OCI-LY3 (cell line): ENCODE measurements around the gene CD72.
"Not testable (repeated sequence)": the region's sequence is repeated elsewhere in the genome, so short reads cannot be mapped to it uniquely, and the experiment has no call there.

Source experiments
- H2AFZ ChIP-seq: fragments of 200-600, 300-600 bp; shearing (Covaris generic); 2 replicates; pipeline ENCODE4 v1.6.0; 2014; ENCODE audit warnings: antibody characterized with exemption, low read depth, low read length
- H3K27ac ChIP-seq: fragments of 200-600, 300-600 bp; sonication (generic); 2 replicates; pipeline ENCODE4 v1.5.1; 2014; ENCODE audit warnings: mild to moderate bottlenecking, low read length, moderate library complexity, mixed read lengths
- H3K27me3 ChIP-seq: fragments of 200-600, 300-600 bp; sonication (generic); 2 replicates; pipeline ENCODE4 v1.6.1; 2014; ENCODE audit warnings: low read depth, low read length, mixed read lengths
- H3K36me3 ChIP-seq: fragments of 200-600, 300-600 bp; sonication (generic); replicated peaks from 2 replicates; pipeline ENCODE3; 2014; ENCODE audit warnings: low read depth, low read length, mixed read lengths
- H3K4me1 ChIP-seq: fragments of 300-600, 200-600 bp; sonication (generic); 2 replicates; pipeline ENCODE4 v1.6.1; 2014; ENCODE audit warnings: low read length, mixed read lengths
- H3K4me2 ChIP-seq: fragments of 200-600, 300-600 bp; sonication (generic); 2 replicates; pipeline ENCODE4 v1.6.1; 2014; ENCODE audit warnings: low read length, mixed read lengths
- H3K4me3 ChIP-seq: fragments of 300-600, 200-600 bp; sonication (generic); 2 replicates; pipeline ENCODE4 v1.5.1; 2014; ENCODE audit warnings: antibody characterized with exemption, mild to moderate bottlenecking, low read length, moderate library complexity
- H3K79me2 ChIP-seq: fragments of 300-600, 200-600 bp; shearing (Covaris generic); 2 replicates; pipeline ENCODE4 v1.6.1; 2014; ENCODE audit warnings: mild to moderate bottlenecking, low read length, mixed read lengths
- H3K9ac ChIP-seq: fragments of 300-600, 200-600 bp; shearing (Covaris generic); 2 replicates; pipeline ENCODE4 v1.6.0; 2014; ENCODE audit warnings: mild to moderate bottlenecking, low read length, moderate library complexity
- H3K9me3 ChIP-seq: fragments of 200-600, 300-600 bp; shearing (Covaris generic); 2 replicates; pipeline ENCODE4 v1.6.1; 2014; ENCODE audit warnings: low read length, mixed read lengths; ENCODE audit not compliant: insufficient read depth
- H4K20me1 ChIP-seq: fragments of 200-600, 300-600 bp; sonication (generic); 2 replicates; pipeline ENCODE4 v1.6.1; 2016; ENCODE audit warnings: low read length, mixed read lengths; ENCODE audit not compliant: insufficient read depth
- CTCF ChIP-seq: fragments of 200-600, 300-600 bp; sonication (generic); IDR thresholded peaks from 2 replicates; pipeline ENCODE4 v1.5.1; 2014; ENCODE audit warnings: antibody characterized with exemption, low read length, low read depth
- EZH2phosphoT487 ChIP-seq: fragments of 200-600 bp; shearing (Covaris generic); IDR thresholded peaks from 2 replicates; pipeline ENCODE4 v1.6.1; 2018; ENCODE audit warnings: antibody characterized with exemption, mixed run types, low read depth

Gene CD72

GRCh38 chr9:35603986-35604577, 14.1 kb downstream of the CD72 start:
- peak overlapping the region; percentile 86 for H3K4me2 ChIP-seq
- no peaks in the 10 kb centered on the region for H4K20me1 ChIP-seq
- peak overlapping the region; percentile 69 for H3K9ac ChIP-seq
- H3K27ac ChIP-seq = peak overlapping the region; percentile 64
- H3K9me3 ChIP-seq = no peaks in the 10 kb centered on the region
- peaks cover 5% of the 10 kb centered on the region; the same call in 1 of the 2 replicates for H3K79me2 ChIP-seq
- peak overlapping the region; percentile 88 for H3K4me3 ChIP-seq
- H3K4me1 ChIP-seq = peaks cover 24% of the 10 kb centered on the region
- TF ChIP-seq CTCF = peak; percentile 88
- TF ChIP-seq EZH2phosphoT487 = no peak
- H2AFZ ChIP-seq = peak overlapping the region; percentile 83; the same call in 1 of the 2 replicates
- peaks cover 3% of the 10 kb centered on the region for H3K36me3 ChIP-seq
- no peaks in the 10 kb centered on the region for H3K27me3 ChIP-seq

GRCh38 chr9:35603506-35603985, 14.7 kb downstream of the CD72 start:
- Histone ChIP-seq H4K20me1 (no peaks in the 10 kb centered on the region), H2AFZ (peak overlapping the region; percentile 83), H3K4me3 (peak overlapping the region; percentile 77), H3K27me3 (no peaks in the 10 kb centered on the region), H3K4me2 (peak overlapping the region; percentile 75), H3K27ac (peak overlapping the region; percentile 2; the same call in 1 of the 2 replicates), H3K79me2 (peaks cover 5% of the 10 kb centered on the region; the same call in 1 of the 2 replicates), H3K9ac (peak overlapping the region; percentile 69), H3K36me3 (no peaks in the 10 kb centered on the region), H3K4me1 (peaks cover 29% of the 10 kb centered on the region), H3K9me3 (no peaks in the 10 kb centered on the region)
- no peak for TF ChIP-seq CTCF

- Histone ChIP-seq H3K4me3 (no peak overlapping the region), H3K4me1 (peaks cover 23% of the 10 kb centered on the region), H2AFZ (no peak overlapping the region), H4K20me1 (no peaks in the 10 kb centered on the region), H3K27me3 (no peaks in the 10 kb centered on the region), H3K36me3 (no peaks in the 10 kb centered on the region), H3K9ac (no peak overlapping the region), H3K4me2 (no peak overlapping the region), H3K27ac (no peak overlapping the region), H3K9me3 (no peaks in the 10 kb centered on the region), H3K79me2 (no peaks in the 10 kb centered on the region)
- TF ChIP-seq EZH2phosphoT487 (no peak), CTCF (peak; percentile 38)
Measured at GRCh38 chr9:35599763-35600604, 18.2 kb downstream of the CD72 start.

- Histone ChIP-seq H3K9me3 (peaks cover 7% of the 10 kb centered on the region), H3K9ac (no peak overlapping the region), H3K4me1 (peaks cover 23% of the 10 kb centered on the region), H2AFZ (no peak overlapping the region), H4K20me1 (no peaks in the 10 kb centered on the region), H3K36me3 (peaks cover 4% of the 10 kb centered on the region), H3K4me2 (no peak overlapping the region), H3K27me3 (no peaks in the 10 kb centered on the region), H3K27ac (no peak overlapping the region), H3K79me2 (no peaks in the 10 kb centered on the region), H3K4me3 (no peak overlapping the region)
- no peak for TF ChIP-seq EZH2phosphoT487
- TF ChIP-seq CTCF = no peak
Measured at GRCh38 chr9:35598866-35599590, 19.2 kb downstream of the CD72 start.

- not testable (repeated sequence) for H3K9ac ChIP-seq, H2AFZ ChIP-seq, H3K79me2 ChIP-seq, H3K27ac ChIP-seq, H3K4me2 ChIP-seq, H4K20me1 ChIP-seq, H3K4me3 ChIP-seq, H3K36me3 ChIP-seq, H3K27me3 ChIP-seq
- Histone ChIP-seq H3K9me3 (peaks cover 18% of the 10 kb centered on the region), H3K4me1 (peaks cover 15% of the 10 kb centered on the region; the same call in 1 of the 2 replicates)
Measured at GRCh38 chr9:35596907-35597306, 21.3 kb downstream of the CD72 start.
